Suprapubic skin (tissue), 4 donors: ENCODE measurements around the gene LELP1. TPM values are rescaled to one million over a fixed set of nuclear protein-coding genes. Genes with fewer than 3 reads are reported as not detected.

ENCODE experiments used
- DNase-seq, 2 donors: peaks; one replicate each; pipeline ENCODE4 v3.0.0-alpha.2; 2019; ENCODE audit warnings: low spot score in 2 of 2
- H3K27ac ChIP-seq: fragments of 200-600 bp; sonication (generic); one replicate; pipeline ENCODE4 v1.5.1; 2019
- H3K27me3 ChIP-seq: fragments of 200-600 bp; sonication (generic); one replicate; pipeline ENCODE4 v1.5.1; 2019
- H3K36me3 ChIP-seq: fragments of 200-600 bp; sonication (generic); one replicate; pipeline ENCODE4 v1.5.1; 2019
- H3K4me1 ChIP-seq: fragments of 200-600 bp; sonication (generic); one replicate; pipeline ENCODE4 v1.5.1; 2019
- H3K4me3 ChIP-seq: fragments of 200-600 bp; sonication (generic); one replicate; pipeline ENCODE4 v1.5.1; 2019; ENCODE audit warnings: mild to moderate bottlenecking
- H3K9me3 ChIP-seq: fragments of 200-600 bp; sonication (generic); one replicate; pipeline ENCODE4 v1.5.1; 2019
- CTCF ChIP-seq, 2 donors: fragments of 200-600 bp in 1 of 2; fragments of 450-650 bp in 1 of 2; sonication (generic) in 1 of 2; IDR thresholded peaks; one replicate each; pipeline ENCODE4 v1.5.1; 2016 to 2019; ENCODE audit warnings: antibody characterized with exemption in 2 of 2, mild to moderate bottlenecking in 1 of 2, moderate library complexity in 1 of 2
- EP300 ChIP-seq: sonication (generic); formaldehyde crosslinking; IDR thresholded peaks from one replicate; pipeline ENCODE4 v1.6.1; 2017; ENCODE audit warnings: antibody characterized with exemption
- POLR2A ChIP-seq, 2 donors: fragments of 450-650 bp; IDR thresholded peaks; one replicate each; pipeline ENCODE4 v1.6.1; 2017; ENCODE audit warnings: antibody characterized with exemption in 2 of 2, mild to moderate bottlenecking in 2 of 2, moderate library complexity in 2 of 2
- POLR2AphosphoS5 ChIP-seq, 3 donors: sonication (generic); formaldehyde crosslinking; IDR thresholded peaks; one replicate each; pipeline ENCODE4 v1.6.1; 2017; ENCODE audit warnings: antibody characterized with exemption in 3 of 3
- WGBS: methylation state at CpG from one replicate; pipeline ENCODE4 v1.1.5; 2018; 5-methylcytosine and 5-hydroxymethylcytosine counted together
- total RNA-seq, 4 donors: library from RNA; depleted of rRNA; stranded (reverse); fragments of >200 nt; gene quantifications; one replicate each; pipeline ENCODE4 v1.1.0, GENCODE V29; 2016

Gene LELP1
- total RNA-seq, 4 donors from 2014 or later = not detected

GRCh38 chr1:153202006-153202405 is 1.2 kb upstream of the LELP1 start:
- TF ChIP-seq POLR2AphosphoS5 (IDR thresholded peaks at IDR 0.05) (no peak), EP300 (no peak), POLR2A (IDR thresholded peaks at IDR 0.05) (no peak), CTCF (IDR thresholded peaks at IDR 0.05) (no peak)
- Histone ChIP-seq H3K4me1 (no peaks in the 10 kb centered on the region), H3K9me3 (no peaks in the 10 kb centered on the region), H3K27me3 (peaks cover 5% of the 10 kb centered on the region), H3K4me3 (no peak overlapping the region), H3K27ac (no peak overlapping the region), H3K36me3 (no peaks in the 10 kb centered on the region)
- DNase-seq = no peak
- 73% methylated on average over 4 of the region's 4 CpGs for WGBS

DNA sequence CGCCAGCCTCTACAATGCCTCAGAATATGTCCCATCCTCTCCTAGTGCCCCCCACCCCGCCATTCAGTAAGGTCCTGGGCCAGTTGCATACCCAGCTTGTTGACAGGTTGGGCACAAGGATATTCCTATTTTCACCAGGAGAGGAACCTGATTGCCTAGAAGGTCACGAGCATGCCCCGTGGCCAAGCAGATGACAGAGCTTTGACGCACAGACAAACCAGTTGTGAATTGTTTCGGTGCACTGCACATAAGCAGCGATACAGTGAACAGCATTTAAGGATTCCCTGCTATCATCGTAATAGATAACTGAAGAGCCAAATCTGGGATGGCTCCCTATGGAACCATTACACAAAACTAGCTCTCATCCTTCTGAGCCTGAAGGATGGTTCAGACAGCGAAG is 3.4 kb downstream of the LELP1 start:
- 84% methylated on average over 9 of the region's 9 CpGs for WGBS
- peaks cover 16% of the 10 kb centered on the region for H3K27me3 ChIP-seq
- H3K4me3 ChIP-seq = no peak overlapping the region
- no peaks in the 10 kb centered on the region for H3K4me1 ChIP-seq
- no peak overlapping the region for H3K27ac ChIP-seq
- no peak for DNase-seq
- no peaks in the 10 kb centered on the region for H3K9me3 ChIP-seq
- TF ChIP-seq POLR2A (IDR thresholded peaks at IDR 0.05) (no peak), POLR2AphosphoS5 (IDR thresholded peaks at IDR 0.05) (no peak), CTCF (IDR thresholded peaks at IDR 0.05) (no peak), EP300 (no peak)
- H3K36me3 ChIP-seq = no peaks in the 10 kb centered on the region

DNA sequence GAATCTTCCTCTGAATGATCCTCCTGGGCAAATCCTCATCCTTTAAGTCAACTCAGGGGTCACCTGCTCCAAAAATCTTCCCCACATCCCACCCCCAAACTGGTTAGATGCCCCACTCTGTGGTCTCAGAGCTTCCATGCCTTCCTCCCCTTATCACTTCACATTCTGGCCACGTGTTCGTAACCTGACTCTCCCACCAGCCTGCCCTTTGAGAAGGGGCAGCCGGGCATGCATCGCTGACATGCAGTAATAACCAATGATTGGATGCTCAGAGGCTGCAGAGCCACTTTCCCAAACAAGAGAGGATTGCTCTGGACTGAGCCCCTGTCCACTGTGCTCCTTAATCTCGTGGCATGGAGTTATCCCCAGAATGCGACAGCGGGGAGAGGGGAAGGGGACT is 7.0 kb downstream of the LELP1 start:
- H3K27me3 ChIP-seq = peaks cover 10% of the 10 kb centered on the region
- no peaks in the 10 kb centered on the region for H3K36me3 ChIP-seq
- H3K27ac ChIP-seq = no peak overlapping the region
- H3K9me3 ChIP-seq = no peaks in the 10 kb centered on the region
- DNase-seq = no peak
- WGBS = 68% methylated on average over 7 of the region's 7 CpGs
- no peaks in the 10 kb centered on the region for H3K4me1 ChIP-seq
- H3K4me3 ChIP-seq = no peak overlapping the region
- TF ChIP-seq EP300 = no peak

DNA sequence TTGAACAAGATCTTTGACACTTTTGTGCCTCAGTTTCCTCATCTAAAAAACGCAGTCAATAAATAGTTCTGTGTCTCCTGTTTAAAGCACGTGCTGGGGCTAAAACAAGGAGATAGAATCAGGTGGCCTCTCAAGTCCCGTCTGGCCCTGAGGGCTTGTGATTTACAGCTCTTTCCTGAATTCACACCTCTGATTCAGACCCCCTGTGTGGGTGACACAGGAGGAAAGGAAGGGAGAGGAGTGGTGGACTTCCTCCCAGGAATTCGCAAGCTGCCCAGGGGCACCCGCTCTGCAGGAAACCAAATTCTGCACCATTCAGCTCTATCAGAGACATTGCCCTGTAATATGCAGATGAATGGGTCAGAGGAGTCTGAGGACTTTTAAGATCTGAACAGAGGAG is 9.0 kb downstream of the LELP1 start:
- Histone ChIP-seq H3K36me3 (no peaks in the 10 kb centered on the region), H3K27me3 (peaks cover 10% of the 10 kb centered on the region), H3K27ac (no peak overlapping the region), H3K4me1 (no peaks in the 10 kb centered on the region), H3K4me3 (no peak overlapping the region), H3K9me3 (no peaks in the 10 kb centered on the region)
- no peak for DNase-seq
- WGBS = 42% methylated on average over 5 of the region's 5 CpGs
- TF ChIP-seq POLR2AphosphoS5 (IDR thresholded peaks at IDR 0.05) (no peak), EP300 (no peak), CTCF (IDR thresholded peaks at IDR 0.05) (no peak), POLR2A (IDR thresholded peaks at IDR 0.05) (no peak)

- Histone ChIP-seq H3K4me1 (no peaks in the 10 kb centered on the region), H3K9me3 (no peaks in the 10 kb centered on the region), H3K27me3 (peaks cover 10% of the 10 kb centered on the region), H3K4me3 (no peak overlapping the region), H3K27ac (no peak overlapping the region), H3K36me3 (no peaks in the 10 kb centered on the region)
- WGBS = 99% methylated on average over 4 of the region's 4 CpGs
- no peak for DNase-seq
- TF ChIP-seq POLR2AphosphoS5 (IDR thresholded peaks at IDR 0.05) = no peak
- TF ChIP-seq POLR2A (IDR thresholded peaks at IDR 0.05) = no peak
- no peak for TF ChIP-seq CTCF (IDR thresholded peaks at IDR 0.05)
- TF ChIP-seq EP300 = no peak
Measured at GRCh38 chr1:153213519-153213918, 10.3 kb downstream of the LELP1 start.

- no peak for DNase-seq
- no peaks in the 10 kb centered on the region for H3K36me3 ChIP-seq
Measured at GRCh38 chr1:153217212-153217611, 14.0 kb downstream of the LELP1 start, which contains the start of gene PRR9. PRR9 (plus strand) TSS chr1:153217584; CDS start chr1:153218145, 561 bp downstream.

More at GRCh38 chr1:153217212-153217611, 14.0 kb downstream of the LELP1 start, which contains the start of gene PRR9:
- no peak for TF ChIP-seq POLR2AphosphoS5 (IDR thresholded peaks at IDR 0.05)
- no peak for TF ChIP-seq CTCF (IDR thresholded peaks at IDR 0.05)
- TF ChIP-seq EP300 = no peak
- TF ChIP-seq POLR2A (IDR thresholded peaks at IDR 0.05) = no peak
- H3K27me3 ChIP-seq = no peaks in the 10 kb centered on the region
- H3K4me1 ChIP-seq = no peaks in the 10 kb centered on the region
- 79% methylated on average over 2 of the region's 3 CpGs for WGBS
- H3K27ac ChIP-seq = no peak within 1 kb of the TSS
- H3K9me3 ChIP-seq = no peaks in the 10 kb centered on the region
- no peak within 1 kb of the TSS for H3K4me3 ChIP-seq
